SK-N-SH (cell line): ENCODE results near the gene POLA1.

Experiments used
- CTCF ChIP-seq: fragments of 200-600 bp; sonication (generic); IDR thresholded peaks from 2 replicates; pipeline ENCODE4 v1.6.1; 2017; ENCODE audit warnings: antibody characterized with exemption, mild to moderate bottlenecking, moderate library complexity
- MAX ChIP-seq: IDR thresholded peaks from 2 replicates; pipeline ENCODE4 v1.4.0; 2012; ENCODE audit warnings: low read depth
- SMC3 ChIP-seq: IDR thresholded peaks from 2 replicates; pipeline ENCODE4 v1.6.1; 2012; ENCODE audit warnings: low read depth, low read length, improper control_type of control experiment

GRCh38 chrX:24874604-24875247 is 181.0 kb downstream of the POLA1 start:
- TF ChIP-seq CTCF (no peak), SMC3 (no peak), MAX (no peak)
